Measurements from ENCODE around the gene BACH2.

- TF ChIP-seq CTCF (IDR thresholded peaks at IDR 0.05; ENCODE audit: low read depth, low read length, poor library complexity, severe bottlenecking) (no peak), EZH2phosphoT487 (IDR thresholded peaks at IDR 0.05; ENCODE audit: borderline replicate concordance, low read length) (no peak)
Observed at GRCh38 chr6:90222724-90223198, 73.9 kb downstream of the BACH2 start.
